ENCODE data around the gene CRIP1. TPM values are rescaled to one million over a fixed set of nuclear protein-coding genes. Genes with fewer than 3 reads are reported as not detected.

The CRIP1 gene
- total RNA-seq, 1 experiment from 2014 or later: 6.9 TPM

DNA sequence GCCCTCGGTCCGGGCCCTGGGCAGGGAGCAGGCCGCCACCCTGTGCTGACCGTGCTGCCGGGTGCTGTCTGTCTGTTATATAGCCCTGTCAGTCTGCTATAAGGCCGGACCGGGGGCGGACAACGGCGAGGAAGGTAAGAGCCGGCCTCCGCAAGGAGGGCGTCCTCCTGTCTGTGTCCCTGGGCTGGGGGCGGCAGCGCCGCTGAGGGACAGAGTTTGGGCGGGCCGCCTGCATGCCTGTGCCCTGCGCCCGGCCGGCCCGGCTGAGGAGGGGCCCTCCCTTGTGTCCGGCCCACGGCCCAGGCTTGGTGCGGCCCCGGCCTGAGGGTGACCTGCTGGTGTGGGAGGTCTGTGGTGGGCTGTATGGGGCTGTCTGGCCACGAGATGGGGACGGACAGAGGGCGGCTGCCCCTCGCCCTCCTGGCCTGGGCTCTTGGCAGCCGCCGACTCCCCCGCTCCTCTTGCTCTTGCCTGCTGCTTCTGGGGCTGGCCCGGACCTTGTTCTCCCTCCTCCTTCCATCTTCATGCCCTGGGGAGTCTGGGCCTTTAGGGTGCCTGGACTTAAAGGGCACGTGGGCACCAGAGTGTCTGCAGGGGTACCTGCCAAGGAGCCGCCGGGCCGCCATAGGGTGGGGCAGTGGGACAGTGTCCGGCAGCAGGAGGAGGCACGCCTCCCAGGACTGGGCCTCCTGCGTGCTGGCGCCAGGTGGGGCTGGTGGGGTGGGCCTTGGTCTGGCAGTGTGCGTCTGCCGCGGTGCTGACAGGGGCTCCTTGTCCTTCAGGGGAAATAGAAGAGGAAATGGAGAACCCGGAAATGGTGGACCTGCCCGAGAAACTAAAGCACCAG, 37.2 kb upstream of the CRIP1 start:
- H3K9me3 Mint-ChIP-seq: no peaks in the 10 kb centered on the region
- Histone ChIP-seq H3K79me2 (ENCODE audit: insufficient read depth, low read length) (no peaks in the 10 kb centered on the region), H2BK12ac (ENCODE audit: insufficient read length, low read depth, low read length) (no peak overlapping the region), H3T11ph (ENCODE audit: low read length) (no peak overlapping the region), H3K23ac (ENCODE audit: insufficient read length, low read depth, low read length) (no peak overlapping the region), H4K20me1 (ENCODE audit: control insufficient read depth, insufficient read depth, insufficient read length) (no peaks in the 10 kb centered on the region), H2AK5ac (ENCODE audit: insufficient read length, low read length) (no peak overlapping the region), H4K8ac (replicated peaks; ENCODE audit: insufficient read length, low read depth, low read length) (no peak overlapping the region), H3K4ac (ENCODE audit: low read depth, low read length) (no peak overlapping the region), H3K18ac (ENCODE audit: insufficient read length, low read depth, low read length) (no peak overlapping the region), H3K9me3 (ENCODE audit: control insufficient read depth, low read depth, low read length) (no peaks in the 10 kb centered on the region), H2BK15ac (ENCODE audit: low read depth, low read length) (no peak overlapping the region), H4K5ac (ENCODE audit: insufficient read length, low read depth, low read length) (no peak overlapping the region), H3K79me1 (ENCODE audit: insufficient read depth, low read depth, low read length, poor library complexity, severe bottlenecking) (no peaks in the 10 kb centered on the region), H2AFZ (ENCODE audit: low read length) (no peak overlapping the region), H3K4me1 (ENCODE audit: insufficient read depth, low read length) (no peaks in the 10 kb centered on the region), H3K14ac (ENCODE audit: insufficient read depth, low read length) (no peak overlapping the region), H3K27me3 (ENCODE audit: insufficient read depth, low read length) (no peaks in the 10 kb centered on the region), H2BK120ac (ENCODE audit: low read depth, low read length, poor library complexity, severe bottlenecking) (no peak overlapping the region), H3K9ac (ENCODE audit: extremely low read depth, insufficient read length, low read length) (no peak overlapping the region), H3K4me2 (ENCODE audit: insufficient read depth, insufficient read length, low read length) (no peak overlapping the region), H3K27ac (ENCODE audit: insufficient read length, low read depth, low read length) (no peak overlapping the region), H3K56ac (ENCODE audit: insufficient read length, low read depth, low read length) (no peak overlapping the region), H2BK5ac (ENCODE audit: insufficient read length, low read length) (no peak overlapping the region), H3K23me2 (ENCODE audit: insufficient read length, low read depth, low read length, poor library complexity, severe bottlenecking) (no peaks in the 10 kb centered on the region), H2BK20ac (ENCODE audit: low read depth, low read length, poor library complexity, severe bottlenecking) (no peak overlapping the region), H4K91ac (ENCODE audit: insufficient read length, low read depth, low read length) (no peak overlapping the region)
- TF ChIP-seq, protein P1, sequence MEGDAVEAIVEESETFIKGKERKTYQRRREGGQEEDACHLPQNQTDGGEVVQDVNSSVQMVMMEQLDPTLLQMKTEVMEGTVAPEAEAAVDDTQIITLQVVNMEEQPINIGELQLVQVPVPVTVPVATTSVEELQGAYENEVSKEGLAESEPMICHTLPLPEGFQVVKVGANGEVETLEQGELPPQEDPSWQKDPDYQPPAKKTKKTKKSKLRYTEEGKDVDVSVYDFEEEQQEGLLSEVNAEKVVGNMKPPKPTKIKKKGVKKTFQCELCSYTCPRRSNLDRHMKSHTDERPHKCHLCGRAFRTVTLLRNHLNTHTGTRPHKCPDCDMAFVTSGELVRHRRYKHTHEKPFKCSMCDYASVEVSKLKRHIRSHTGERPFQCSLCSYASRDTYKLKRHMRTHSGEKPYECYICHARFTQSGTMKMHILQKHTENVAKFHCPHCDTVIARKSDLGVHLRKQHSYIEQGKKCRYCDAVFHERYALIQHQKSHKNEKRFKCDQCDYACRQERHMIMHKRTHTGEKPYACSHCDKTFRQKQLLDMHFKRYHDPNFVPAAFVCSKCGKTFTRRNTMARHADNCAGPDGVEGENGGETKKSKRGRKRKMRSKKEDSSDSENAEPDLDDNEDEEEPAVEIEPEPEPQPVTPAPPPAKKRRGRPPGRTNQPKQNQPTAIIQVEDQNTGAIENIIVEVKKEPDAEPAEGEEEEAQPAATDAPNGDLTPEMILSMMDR (conservative IDR thresholded peaks at IDR 0.05): no peak
- WGBS (ENCODE audit: extremely low coverage, insufficient read length, low lambda C conversion rate): no CpG with 5 or more reads among the region's 47 CpGs
- no peak overlapping the region; a peak in 1 of 7 replicates for H3K27ac Mint-ChIP-seq
- H3K27me3 Mint-ChIP-seq (ENCODE audit: low read depth): no peaks in the 10 kb centered on the region
- no peaks in the 10 kb centered on the region for H3K4me1 Mint-ChIP-seq
- peaks cover 21 to 52% (median 44%) of the 10 kb centered on the region in 3 experiments; a peak in 6 of 7 replicates for H3K36me3 Mint-ChIP-seq (ENCODE audit: insufficient read depth in 1 of 3, low read depth in 3 of 3)
- no peak for DNase-seq
- no peak overlapping the region for H3K4me3 Mint-ChIP-seq
